H1 (cell line): ENCODE data around the gene CACNA2D3. TPM values are rescaled to one million over a fixed set of nuclear protein-coding genes. Genes with fewer than 3 reads are reported as not detected.

ENCODE experiments used
- CTCF ChIA-PET: fragments of 300-600 bp; sonication (Branson Sonifier 250); formaldehyde crosslinking; loops from one replicate; lab custom pipeline; 2021; ENCODE audit not compliant: partially characterized antibody; lab: Charles Lee
- POLR2A ChIA-PET: fragments of 300-600 bp; sonication (Branson Sonifier 250); formaldehyde crosslinking; loops from one replicate; lab custom pipeline; 2021; ENCODE audit warnings: inconsistent platforms; ENCODE audit not compliant: partially characterized antibody; lab: Charles Lee
- DNase-seq, 2 experiments: peaks; one replicate each; pipeline versions ENCODE4 v3.0.0 to v3.0.0-alpha.2; 2010 to 2022; ENCODE audit warnings: low spot score in 2 of 2, low read depth in 1 of 2, mixed read lengths in 1 of 2
- FAIRE-seq: peaks from 2 replicates; lab custom pipeline; 2011; peaks lifted over from hg19 to GRCh38; lab: Jason Lieb, UNC
- H2AFZ ChIP-seq: 2 replicates; pipeline ENCODE4 v1.8.1; 2012; ENCODE audit warnings: low read length, inconsistent platforms
- H2AK5ac ChIP-seq: 2 replicates; pipeline ENCODE4 v1.6.1; 2013; ENCODE audit warnings: low read depth, low read length
- H2BK120ac ChIP-seq: replicated peaks from 2 replicates; pipeline ENCODE3; 2013; ENCODE audit warnings: low read depth, low read length, inconsistent platforms
- H2BK12ac ChIP-seq: 2 replicates; pipeline ENCODE4 v1.6.1; 2013; ENCODE audit warnings: low read depth, low read length
- H2BK15ac ChIP-seq: 2 replicates; pipeline ENCODE4 v1.6.1; 2013; ENCODE audit warnings: low read length
- H2BK20ac ChIP-seq: 2 replicates; pipeline ENCODE4 v1.6.1; 2013; ENCODE audit warnings: low read length
- H2BK5ac ChIP-seq: 2 replicates; pipeline ENCODE4 v1.6.1; 2013; ENCODE audit warnings: low read depth, low read length
- H3K14ac ChIP-seq: 2 replicates; pipeline ENCODE4 v1.6.1; 2013; ENCODE audit warnings: inconsistent platforms; ENCODE audit not compliant: insufficient read length
- H3K18ac ChIP-seq: 2 replicates; pipeline ENCODE4 v1.6.1; 2013; ENCODE audit warnings: low read length; ENCODE audit errors: extremely low read depth
- H3K23ac ChIP-seq: 2 replicates; pipeline ENCODE4 v1.6.1; 2013; ENCODE audit warnings: inconsistent platforms; ENCODE audit not compliant: insufficient read length
- H3K23me2 ChIP-seq: 2 replicates; pipeline ENCODE4 v1.6.1; 2013; ENCODE audit warnings: low read depth, low read length
- H3K27ac ChIP-seq: 2 replicates; pipeline ENCODE4 v1.6.1; 2011; ENCODE audit warnings: low read depth, low read length, inconsistent platforms
- H3K27me3 ChIP-seq, 4 experiments: replicated peaks in 1 of 4; 1 replicate in 1 of 4; 2 replicates in 3 of 4; pipeline versions ENCODE4 v1.6.1 to v1.8.1; 2011 to 2013; ENCODE audit warnings: low read length in 3 of 4, mild to moderate bottlenecking in 3 of 4, inconsistent platforms in 2 of 4, mixed read lengths in 2 of 4, moderate library complexity in 1 of 4; ENCODE audit not compliant: control insufficient read depth in 3 of 4, insufficient read depth in 3 of 4; ENCODE audit errors: extremely low read depth in 1 of 4
- H3K36me3 ChIP-seq, 4 experiments: 2 replicates each; pipeline versions ENCODE4 v1.6.1 to v1.8.1; 2011 to 2013; ENCODE audit warnings: mild to moderate bottlenecking in 4 of 4, low read length in 3 of 4, moderate library complexity in 2 of 4, control low read depth in 1 of 4, inconsistent platforms in 1 of 4; ENCODE audit not compliant: insufficient read depth in 4 of 4, control insufficient read depth in 2 of 4
- H3K4ac ChIP-seq: replicated peaks from 2 replicates; pipeline ENCODE3; 2013; ENCODE audit warnings: low read length, low read depth, mixed read lengths, inconsistent platforms; ENCODE audit not compliant: insufficient read length
- H3K4me1 ChIP-seq, 4 experiments: replicated peaks in 1 of 4; 1 replicate in 1 of 4; 2 replicates in 3 of 4; pipeline versions ENCODE4 v1.6.1 to v1.8.1; 2011 to 2013; ENCODE audit warnings: low read length in 3 of 4, inconsistent platforms in 2 of 4, mixed read lengths in 1 of 4; ENCODE audit not compliant: insufficient read depth in 4 of 4, control insufficient read depth in 3 of 4
- H3K4me2 ChIP-seq, 2 experiments: 2 replicates each; pipeline versions ENCODE4 v1.6.1 to v1.8.1; 2011 to 2013; ENCODE audit warnings: low read depth in 2 of 2, low read length in 2 of 2, control low read depth in 1 of 2, inconsistent platforms in 1 of 2, mild to moderate bottlenecking in 1 of 2; ENCODE audit not compliant: insufficient read depth in 1 of 2
- H3K4me3 ChIP-seq, 4 experiments: fragments of 200-600, 300-600 bp in 1 of 4; sonication (generic), shearing (Covaris generic), sonication (Bioruptor Twin) in 1 of 4; 2 replicates each; pipeline versions ENCODE4 v1.5.1 to v1.8.1; 2011 to 2016; ENCODE audit warnings: low read length in 4 of 4, low read depth in 3 of 4, control low read depth in 2 of 4, inconsistent platforms in 2 of 4, mild to moderate bottlenecking in 2 of 4, mixed read lengths in 1 of 4, moderate library complexity in 1 of 4; ENCODE audit not compliant: insufficient read depth in 2 of 4; ENCODE audit errors: extremely low read depth in 1 of 4
- H3K56ac ChIP-seq: replicated peaks from 2 replicates; pipeline ENCODE3; 2013; ENCODE audit warnings: low read depth, mild to moderate bottlenecking, mixed read lengths, low read length, inconsistent platforms; ENCODE audit not compliant: insufficient read length
- H3K79me1 ChIP-seq: 2 replicates; pipeline ENCODE4 v1.6.1; 2013; ENCODE audit warnings: low read depth, low read length, control low read depth
- H3K79me2 ChIP-seq, 2 experiments: 2 replicates each; pipeline versions ENCODE4 v1.6.1 to v1.8.1; 2012 to 2013; ENCODE audit warnings: low read length in 2 of 2, mild to moderate bottlenecking in 2 of 2, inconsistent platforms in 1 of 2; ENCODE audit not compliant: insufficient read depth in 2 of 2, control insufficient read depth in 1 of 2
- H3K9ac ChIP-seq, 4 experiments: replicated peaks in 1 of 4; 1 replicate in 1 of 4; 2 replicates in 3 of 4; pipeline versions ENCODE4 v1.6.1 to v1.8.1; 2011 to 2013; ENCODE audit warnings: low read depth in 3 of 4, low read length in 3 of 4, control low read depth in 2 of 4, mild to moderate bottlenecking in 2 of 4, moderate library complexity in 2 of 4, inconsistent platforms in 1 of 4; ENCODE audit errors: extremely low read depth in 1 of 4
- H3K9me3 ChIP-seq, 2 experiments: 2 replicates each; pipeline versions ENCODE4 v1.6.1 to v1.8.1; 2012 to 2013; ENCODE audit warnings: mild to moderate bottlenecking in 2 of 2, moderate library complexity in 2 of 2, control low read depth in 1 of 2, inconsistent platforms in 1 of 2, low read depth in 1 of 2, low read length in 1 of 2, mixed read lengths in 1 of 2; ENCODE audit not compliant: insufficient read depth in 2 of 2
- H4K20me1 ChIP-seq, 2 experiments: replicated peaks in 1 of 2; 2 replicates each; pipeline versions ENCODE3 to v1.8.1; 2011 to 2013; ENCODE audit warnings: inconsistent platforms in 2 of 2, low read length in 2 of 2, mild to moderate bottlenecking in 1 of 2; ENCODE audit not compliant: insufficient read depth in 2 of 2, control insufficient read depth in 1 of 2
- H4K5ac ChIP-seq: 2 replicates; pipeline ENCODE4 v1.6.1; 2013; ENCODE audit warnings: low read length, low read depth, mixed read lengths, inconsistent platforms; ENCODE audit not compliant: insufficient read length
- H4K8ac ChIP-seq: 2 replicates; pipeline ENCODE4 v1.8.0; 2013; ENCODE audit warnings: mild to moderate bottlenecking, moderate library complexity, low read length, inconsistent platforms; ENCODE audit not compliant: insufficient read depth; ENCODE audit errors: extremely low read depth
- H4K91ac ChIP-seq: replicated peaks from 2 replicates; pipeline ENCODE3; 2013; ENCODE audit warnings: low read length, mixed read lengths, inconsistent platforms; ENCODE audit not compliant: insufficient read length
- CEBPB ChIP-seq: IDR thresholded peaks from 2 replicates; pipeline ENCODE4 v1.6.1; 2012; ENCODE audit warnings: low read depth, low read length
- NANOG ChIP-seq: IDR thresholded peaks from 2 replicates; pipeline ENCODE4 v1.6.1; 2011; ENCODE audit warnings: low read length, low read depth, mild to moderate bottlenecking, inconsistent platforms; ENCODE audit not compliant: insufficient read depth, poor library complexity, severe bottlenecking
- RXRA ChIP-seq: IDR thresholded peaks from 2 replicates; pipeline ENCODE4 v1.6.1; 2011; ENCODE audit warnings: low read depth, mild to moderate bottlenecking, low read length, moderate library complexity; ENCODE audit not compliant: insufficient read depth
- WGBS, 2 experiments: shearing (Covaris generic) in 1 of 2; methylation state at CpG; one replicate each; pipeline versions ENCODE4 v1.1.6 to v1.1.7; 2013 to 2015; ENCODE audit warnings: low lambda C conversion rate in 2 of 2, mixed read lengths in 2 of 2, inconsistent platforms in 1 of 2, low coverage in 1 of 2, missing lambda C conversion rate in 1 of 2; ENCODE audit not compliant: insufficient replicate concordance in 2 of 2, insufficient coverage in 1 of 2, insufficient read length in 1 of 2; ENCODE audit errors: extremely low coverage in 1 of 2, missing lambda C conversion rate in 1 of 2; 5-methylcytosine and 5-hydroxymethylcytosine counted together
- polyA plus RNA-seq, 7 experiments: library from polyadenylated mRNA; depleted of rRNA in 3 of 7; stranded (reverse) in 5 of 7; unstranded in 2 of 7; fragments of >200 nt in 5 of 7; fragments of 200-250 nt in 2 of 7; gene quantifications; 1 replicate in 5 of 7; 2 replicates in 1 of 7; 4 replicates in 1 of 7; pipeline versions ENCODE4 v1.2.1 to v1.2.3, GENCODE V29; 2011 to 2013; ENCODE audit warnings: missing spikeins in 2 of 7, mixed read lengths in 2 of 7
- total RNA-seq: library from RNA; stranded (reverse); fragmentation: NEBNext Ultra II Directional; extraction: Animal tissue kit (Norgen Biotek cat#: 25700); gene quantifications from 2 replicates; pipeline ENCODE4 v1.2.1, GENCODE V29; 2021

CACNA2D3 gene
- total and polyA plus RNA-seq, 2 of the 8 experiments (the other 6 are each of a cell fraction or from before 2014, with no cell fraction given), result 1.5 to 1.8 TPM

DNA sequence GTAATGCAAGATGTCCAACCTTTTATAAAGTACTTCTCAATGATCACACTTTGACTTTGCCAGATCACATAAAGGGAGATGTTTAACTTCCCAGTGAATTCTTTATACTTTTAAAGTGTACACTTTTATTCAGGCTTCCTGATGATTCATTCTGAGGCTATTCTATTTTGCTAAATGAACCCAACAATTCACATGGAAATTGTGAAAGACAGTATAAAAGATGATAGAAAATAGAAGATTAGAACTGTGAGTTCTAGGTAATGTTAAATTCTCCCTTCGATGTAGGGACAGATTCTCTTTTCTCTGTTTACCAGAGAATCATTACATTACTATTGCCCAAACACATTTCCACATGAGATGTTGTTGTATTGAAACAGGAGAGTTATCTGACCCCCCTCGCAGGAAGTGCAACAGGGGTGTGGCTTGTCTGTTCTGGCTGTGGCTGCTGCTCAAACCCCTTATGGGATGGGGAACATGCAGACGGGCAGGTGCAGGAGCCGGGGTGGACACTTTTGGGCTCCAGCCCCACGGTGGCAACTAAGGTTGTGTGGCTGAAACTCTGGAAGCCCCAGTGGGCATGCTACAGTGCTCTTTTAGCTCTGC lies 936.8 kb downstream of the CACNA2D3 start:
- WGBS, 2 experiments, result 88% methylated on average over 5 of the region's 5 CpGs; no CpG with 5 or more reads in 1 of the 2 experiments
- POLR2A ChIA-PET, result no interaction called here
- Histone ChIP-seq H2AK5ac (no peak overlapping the region), H3K9me3 (no peaks in the 10 kb centered on the region), H2AFZ (no peak overlapping the region), H3K79me1 (no peaks in the 10 kb centered on the region), H3K14ac (no peak overlapping the region), H3K36me3 (no peaks in the 10 kb centered on the region), H4K91ac (no peak overlapping the region), H3K56ac (no peak overlapping the region), H2BK12ac (no peak overlapping the region), H4K20me1 (no peaks in the 10 kb centered on the region), H3K27ac (no peak overlapping the region), H3K23me2 (no peaks in the 10 kb centered on the region), H3K4me1 (peaks cover 0 to 3% (median 1%) of the 10 kb centered on the region in 4 experiments; a peak in 3 of 7 replicates), H2BK5ac (no peak overlapping the region), H3K27me3 (no peaks in the 10 kb centered on the region), H3K4ac (no peak overlapping the region), H3K79me2 (no peaks in the 10 kb centered on the region), H3K9ac (no peak overlapping the region), H2BK20ac (no peak overlapping the region), H3K18ac (no peak overlapping the region), H2BK15ac (no peak overlapping the region), H3K4me3 (no peak overlapping the region), H4K8ac (no peak overlapping the region), H4K5ac (no peak overlapping the region), H3K23ac (no peak overlapping the region), H2BK120ac (no peak overlapping the region), H3K4me2 (no peak overlapping the region)
- no peak for FAIRE-seq
- CTCF ChIA-PET, result no interaction called here
- TF ChIP-seq NANOG (no peak), CEBPB (no peak), RXRA (no peak)
- no peak for DNase-seq
